GM18498 (cell line): ENCODE results near the gene PHTF2.
A peak's percentile ranks its signal among the peaks of the same experiment; 100 is the strongest.
"Not testable (repeated sequence)": the region's sequence is repeated elsewhere in the genome, so short reads cannot be mapped to it uniquely, and the experiment has no call there.

Experiments used
- ATAC-seq: cut with Tn5 transposase; IDR thresholded peaks from one replicate; pipeline ENCODE4 v1.9.1; 2021; ENCODE audit warnings: mild to moderate bottlenecking, moderate library complexity; ENCODE audit not compliant: unreplicated experiment

The PHTF2 gene

GRCh38 chr7:77798394-77799077 lies at the start of gene PHTF2, which contains the start of gene TMEM60:
TSS of gene PHTF2 (plus strand) at chr7:77798773.
TSS of gene TMEM60 (minus strand) at chr7:77798434. CDS start at chr7:77794373, 4,061 bp downstream.
- peak; percentile 91 for ATAC-seq

GRCh38 chr7:77752016-77752415 lies 46.6 kb upstream of the PHTF2 start:
- ATAC-seq: no peak

GRCh38 chr7:77753173-77753572 lies 45.4 kb upstream of the PHTF2 start:
- no peak for ATAC-seq

GRCh38 chr7:77757589-77757988 lies 41.0 kb upstream of the PHTF2 start:
- peak; percentile 90 for ATAC-seq

- ATAC-seq: no peak
Measured at GRCh38 chr7:77759294-77759889, 39.2 kb upstream of the PHTF2 start.

GRCh38 chr7:77760809-77761453 lies 37.6 kb upstream of the PHTF2 start:
- ATAC-seq: no peak

- no peak for ATAC-seq
Measured at GRCh38 chr7:77765481-77765880, 33.1 kb upstream of the PHTF2 start.

GRCh38 chr7:77765906-77766800 lies 32.4 kb upstream of the PHTF2 start:
- no peak for ATAC-seq

GRCh38 chr7:77766801-77767605 lies 31.6 kb upstream of the PHTF2 start:
- ATAC-seq: no peak

- ATAC-seq: no peak
Measured at GRCh38 chr7:77770316-77770715, 28.3 kb upstream of the PHTF2 start.

- no peak for ATAC-seq
Measured at GRCh38 chr7:77771901-77772300, 26.7 kb upstream of the PHTF2 start.

- no peak for ATAC-seq
Measured at GRCh38 chr7:77778535-77778934, 20.0 kb upstream of the PHTF2 start.

GRCh38 chr7:77782383-77782782 lies 16.2 kb upstream of the PHTF2 start:
- ATAC-seq: no peak

GRCh38 chr7:77783111-77783510 lies 15.5 kb upstream of the PHTF2 start:
- ATAC-seq: no peak

- no peak for ATAC-seq
Measured at GRCh38 chr7:77783545-77783944, 15.0 kb upstream of the PHTF2 start.

GRCh38 chr7:77784426-77784825 lies 14.1 kb upstream of the PHTF2 start:
- not testable (repeated sequence) for ATAC-seq

- no peak for ATAC-seq
Measured at GRCh38 chr7:77786018-77786417, 12.6 kb upstream of the PHTF2 start.

- ATAC-seq: no peak
Measured at GRCh38 chr7:77786741-77787140, 11.8 kb upstream of the PHTF2 start.

GRCh38 chr7:77788327-77788902 lies 10.2 kb upstream of the PHTF2 start:
- no peak for ATAC-seq

GRCh38 chr7:77791336-77791735 lies 7.2 kb upstream of the PHTF2 start:
- ATAC-seq: no peak
